Measurements from ENCODE around the gene SMAD7. TPM values are rescaled to one million over a fixed set of nuclear protein-coding genes. Genes with fewer than 3 reads are reported as not detected.
A peak's percentile ranks its signal among the peaks of the same experiment; 100 is the strongest.
"Not testable (repeated sequence)": the region's sequence is repeated elsewhere in the genome, so short reads cannot be mapped to it uniquely, and the experiment has no call there.

The SMAD7 gene
- total RNA-seq, 6 experiments from 2014 or later: 29.6 to 35.8 (median 30.7) TPM

- no peak overlapping the region for H3K27ac Mint-ChIP-seq
- no peak overlapping the region for H3K4me3 Mint-ChIP-seq
- H3K4me1 Mint-ChIP-seq (ENCODE audit: low read depth): peaks cover 40% of the 10 kb centered on the region
- H3K9me3 Mint-ChIP-seq: peaks cover 5% of the 10 kb centered on the region
- peaks cover 5% of the 10 kb centered on the region; the same call in 1 of the 2 replicates for H3K36me3 Mint-ChIP-seq (ENCODE audit: low read depth)
- H3K27me3 Mint-ChIP-seq (ENCODE audit: insufficient read depth): peaks cover 3% of the 10 kb centered on the region
- no peak for TF ChIP-seq CTCF (IDR thresholded peaks at IDR 0.05)
- no peak for DNase-seq
These were observed 75.3 kb downstream of the SMAD7 start for GRCh38 chr18:48875314-48875941.

- H3K36me3 Mint-ChIP-seq (ENCODE audit: low read depth): no peaks in the 10 kb centered on the region
- H3K27me3 Mint-ChIP-seq (ENCODE audit: insufficient read depth): peaks cover 3% of the 10 kb centered on the region
- H3K27ac Mint-ChIP-seq: peak overlapping the region; percentile 49; the same call in 1 of the 2 replicates
- DNase-seq: no peak
- H3K4me3 Mint-ChIP-seq: no peak overlapping the region
- no peak for TF ChIP-seq CTCF (IDR thresholded peaks at IDR 0.05)
- H3K9me3 Mint-ChIP-seq: no peaks in the 10 kb centered on the region
- H3K4me1 Mint-ChIP-seq (ENCODE audit: low read depth): peaks cover 40% of the 10 kb centered on the region
These were observed 76.0 kb downstream of the SMAD7 start for GRCh38 chr18:48874701-48875162.

GRCh38 chr18:48874233-48874632 is 76.5 kb downstream of the SMAD7 start:
- no peak for TF ChIP-seq CTCF (IDR thresholded peaks at IDR 0.05)
- H3K4me3 Mint-ChIP-seq: no peak overlapping the region
- no peaks in the 10 kb centered on the region for H3K9me3 Mint-ChIP-seq
- peaks cover 5% of the 10 kb centered on the region for H3K27me3 Mint-ChIP-seq (ENCODE audit: insufficient read depth)
- DNase-seq: no peak
- peaks cover 40% of the 10 kb centered on the region for H3K4me1 Mint-ChIP-seq (ENCODE audit: low read depth)
- peak overlapping the region; percentile 49 for H3K27ac Mint-ChIP-seq
- H3K36me3 Mint-ChIP-seq (ENCODE audit: low read depth): no peaks in the 10 kb centered on the region

GRCh38 chr18:48872234-48873145 is 78.3 kb downstream of the SMAD7 start:
- peak overlapping the region; percentile 65 for H3K4me3 Mint-ChIP-seq
- TF ChIP-seq CTCF (IDR thresholded peaks at IDR 0.05): no peak
- H3K36me3 Mint-ChIP-seq (ENCODE audit: low read depth): no peaks in the 10 kb centered on the region
- H3K4me1 Mint-ChIP-seq (ENCODE audit: low read depth): peaks cover 42% of the 10 kb centered on the region
- H3K27me3 Mint-ChIP-seq (ENCODE audit: insufficient read depth): peaks cover 7% of the 10 kb centered on the region
- peak overlapping the region; percentile 84 for H3K27ac Mint-ChIP-seq
- DNase-seq: peak; percentile 17
- H3K9me3 Mint-ChIP-seq: no peaks in the 10 kb centered on the region

- no peaks in the 10 kb centered on the region for H3K9me3 Mint-ChIP-seq
- DNase-seq: no peak
- H3K27ac Mint-ChIP-seq: no peak overlapping the region; the same call in 1 of the 2 replicates
- H3K36me3 Mint-ChIP-seq (ENCODE audit: low read depth): no peaks in the 10 kb centered on the region
- peaks cover 42% of the 10 kb centered on the region for H3K4me1 Mint-ChIP-seq (ENCODE audit: low read depth)
- peaks cover 7% of the 10 kb centered on the region for H3K27me3 Mint-ChIP-seq (ENCODE audit: insufficient read depth)
- TF ChIP-seq CTCF (IDR thresholded peaks at IDR 0.05): no peak
- H3K4me3 Mint-ChIP-seq: no peak overlapping the region
These were observed 79.2 kb downstream of the SMAD7 start for GRCh38 chr18:48871391-48872166.

GRCh38 chr18:48870926-48871325 is 79.8 kb downstream of the SMAD7 start:
- not testable (repeated sequence) for H3K27me3 Mint-ChIP-seq (ENCODE audit: insufficient read depth); DNase-seq; H3K36me3 Mint-ChIP-seq (ENCODE audit: low read depth); H3K27ac Mint-ChIP-seq; H3K4me3 Mint-ChIP-seq; H3K9me3 Mint-ChIP-seq
- H3K4me1 Mint-ChIP-seq (ENCODE audit: low read depth): peaks cover 42% of the 10 kb centered on the region
